ENCODE data around the gene IQCK.

Gene IQCK

GRCh38 chr16:19841184-19841583 is 123.1 kb downstream of the IQCK start:
- DNase-seq, result no peak

- DNase-seq, result no peak
Measured at GRCh38 chr16:19842426-19843157, 124.5 kb downstream of the IQCK start.

DNA sequence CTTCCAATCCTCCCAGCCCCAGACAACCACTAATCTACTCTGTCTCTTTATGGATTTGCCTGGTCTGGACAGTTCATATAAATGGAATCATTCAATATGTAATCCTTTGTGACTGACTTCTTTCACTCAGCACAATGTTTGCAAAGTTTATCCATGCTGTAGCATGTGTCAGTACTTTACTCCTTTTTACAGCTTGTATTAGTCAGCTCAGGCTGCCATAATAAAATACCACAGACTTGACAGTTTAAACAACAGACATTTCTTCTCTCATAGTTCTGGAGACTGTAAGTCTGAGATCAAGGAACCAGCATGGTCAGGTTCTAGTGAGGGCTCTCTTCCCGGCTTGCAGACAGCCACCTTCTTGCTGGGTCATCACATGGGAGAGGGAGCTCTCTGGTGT is 125.3 kb downstream of the IQCK start:
- DNase-seq, result peak; percentile 10

DNA sequence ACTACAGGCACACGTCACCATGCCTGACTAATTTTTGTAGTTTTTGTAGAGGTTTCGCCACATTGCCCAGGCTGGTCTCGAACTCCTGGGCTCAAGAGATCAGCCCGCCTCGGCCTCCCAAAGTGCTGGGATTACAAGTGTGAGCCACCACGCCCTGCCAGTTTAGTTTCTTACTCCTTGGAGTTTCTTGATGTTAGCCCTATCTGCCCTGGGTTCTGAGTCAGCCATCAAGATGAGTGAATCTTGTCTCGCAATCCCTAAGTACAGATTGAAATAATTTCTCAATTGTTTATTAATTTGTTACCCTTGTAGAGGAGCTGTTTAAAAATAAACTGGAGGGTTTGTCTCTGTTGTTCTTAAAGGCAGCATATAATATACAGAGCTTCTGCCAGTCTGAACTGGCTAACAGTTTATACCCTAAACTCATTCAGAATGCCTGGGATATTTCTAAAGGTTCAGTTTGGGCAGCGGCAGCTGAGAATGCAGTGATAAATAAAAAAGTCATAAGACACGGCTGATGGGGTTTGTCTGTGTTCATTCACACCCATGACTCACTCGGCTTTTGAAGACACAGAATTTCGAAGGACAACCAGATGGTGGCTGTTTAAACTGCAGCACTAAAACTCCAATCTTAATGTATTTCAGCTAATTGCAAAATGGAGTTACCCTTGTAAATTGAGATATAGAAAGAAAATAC is 127.0 kb downstream of the IQCK start:
- DNase-seq, result peak; percentile 90

GRCh38 chr16:19846436-19846835 is 128.4 kb downstream of the IQCK start:
- no peak for DNase-seq

DNA sequence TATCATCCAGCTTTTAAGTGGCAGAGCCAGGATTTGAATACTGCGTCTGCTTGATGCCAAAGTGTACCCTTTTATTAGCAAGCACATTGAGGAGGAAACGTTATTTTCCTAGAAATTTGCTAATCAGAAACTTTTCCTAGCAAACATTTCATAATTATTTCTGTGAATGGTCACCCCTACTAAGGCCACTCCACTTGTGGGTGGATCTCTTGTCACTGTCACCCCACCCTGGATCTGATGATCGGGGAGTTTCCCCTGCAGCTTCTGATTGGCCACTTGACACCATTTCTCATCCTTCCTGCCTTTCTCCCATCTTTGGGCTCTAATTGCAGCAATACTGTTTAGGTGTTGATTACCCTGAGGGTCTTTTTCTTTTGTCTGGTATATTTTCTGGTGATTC is 130.7 kb downstream of the IQCK start:
- no peak for DNase-seq

- no peak for DNase-seq
Measured at GRCh38 chr16:19850131-19850817, 132.2 kb downstream of the IQCK start.

GRCh38 chr16:19851476-19851875 is 133.4 kb downstream of the IQCK start:
- no peak for DNase-seq

DNA sequence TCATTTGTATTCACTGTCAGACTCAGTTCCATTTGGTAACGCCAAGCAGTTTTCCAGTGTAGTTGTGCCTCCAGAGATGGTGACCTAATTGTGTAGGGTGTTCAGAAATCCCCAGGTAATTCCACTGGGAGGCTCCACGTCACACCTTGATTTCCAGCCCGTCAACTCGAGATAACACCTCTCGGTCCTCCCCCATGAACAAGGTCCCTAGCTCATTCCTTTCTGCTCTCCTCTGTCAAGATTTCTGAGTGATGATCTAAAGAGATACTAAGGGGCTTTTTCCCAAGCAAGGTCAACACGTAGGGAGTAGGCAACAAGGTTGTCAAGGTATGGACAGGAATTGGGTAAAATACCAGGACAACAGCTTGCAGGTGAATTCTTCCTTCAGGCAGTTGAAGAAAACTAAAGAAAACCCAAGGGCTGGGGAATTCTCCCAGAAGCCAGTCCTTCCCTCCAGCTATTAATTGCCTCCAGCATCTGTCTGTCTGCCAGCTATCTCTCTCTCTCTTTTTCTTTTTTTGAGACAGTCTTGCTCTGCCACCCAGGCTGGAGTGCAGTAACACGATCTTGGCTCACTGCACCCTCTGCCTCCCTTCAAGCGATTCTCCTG is 135.2 kb downstream of the IQCK start:
- DNase-seq, result no peak

DNA sequence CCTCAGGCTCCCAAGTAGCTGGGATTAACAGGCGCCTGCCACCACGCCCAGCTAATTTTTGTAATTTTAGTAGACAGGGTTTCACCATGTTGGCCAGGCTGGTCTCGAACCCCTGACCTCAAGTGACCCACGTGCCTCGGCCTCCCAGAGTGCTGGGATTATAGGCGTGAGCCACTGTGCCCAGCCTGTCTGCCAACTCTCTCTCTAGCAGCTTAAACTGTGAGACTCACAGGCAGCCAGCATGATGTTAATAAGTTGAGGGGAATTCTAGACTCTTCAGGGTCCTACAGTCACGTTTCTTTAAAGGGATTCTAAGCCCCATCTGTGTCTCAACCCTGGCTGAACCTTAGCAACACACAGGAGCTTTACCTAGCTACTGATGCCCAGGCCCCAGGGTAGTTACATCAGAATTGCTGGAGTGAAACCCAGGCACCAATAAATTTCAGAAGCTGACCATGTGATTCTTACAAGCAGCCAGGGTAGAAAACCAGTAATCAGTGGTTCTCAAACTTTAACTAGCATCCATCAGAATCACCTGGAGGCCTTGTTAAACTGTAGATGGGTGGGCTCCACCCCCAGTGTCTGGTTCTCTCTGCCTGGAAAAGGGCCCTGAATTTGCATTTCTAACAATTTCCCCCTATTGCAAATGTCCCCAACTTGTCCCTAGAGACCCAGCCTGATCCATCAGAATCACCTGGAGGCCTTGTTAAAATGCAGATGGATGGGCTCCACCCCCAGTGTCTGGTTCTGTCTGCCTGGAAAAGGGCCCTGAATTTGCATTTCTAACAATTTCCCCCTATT is 135.9 kb downstream of the IQCK start:
- no peak for DNase-seq

GRCh38 chr16:19854543-19854876 is 136.4 kb downstream of the IQCK start:
- DNase-seq, result no peak

GRCh38 chr16:19856120-19856519 is 138.0 kb downstream of the IQCK start:
- DNase-seq, result no peak

- DNase-seq, result no peak
Measured at GRCh38 chr16:19857593-19858339, 139.7 kb downstream of the IQCK start.

- no peak for DNase-seq
Measured at GRCh38 chr16:19858340-19859018, 140.4 kb downstream of the IQCK start.

- DNase-seq, result no peak
Measured at GRCh38 chr16:19859166-19859565, 141.1 kb downstream of the IQCK start.

- DNase-seq, result no peak
Measured at GRCh38 chr16:19859603-19860002, 141.5 kb downstream of the IQCK start.

DNA sequence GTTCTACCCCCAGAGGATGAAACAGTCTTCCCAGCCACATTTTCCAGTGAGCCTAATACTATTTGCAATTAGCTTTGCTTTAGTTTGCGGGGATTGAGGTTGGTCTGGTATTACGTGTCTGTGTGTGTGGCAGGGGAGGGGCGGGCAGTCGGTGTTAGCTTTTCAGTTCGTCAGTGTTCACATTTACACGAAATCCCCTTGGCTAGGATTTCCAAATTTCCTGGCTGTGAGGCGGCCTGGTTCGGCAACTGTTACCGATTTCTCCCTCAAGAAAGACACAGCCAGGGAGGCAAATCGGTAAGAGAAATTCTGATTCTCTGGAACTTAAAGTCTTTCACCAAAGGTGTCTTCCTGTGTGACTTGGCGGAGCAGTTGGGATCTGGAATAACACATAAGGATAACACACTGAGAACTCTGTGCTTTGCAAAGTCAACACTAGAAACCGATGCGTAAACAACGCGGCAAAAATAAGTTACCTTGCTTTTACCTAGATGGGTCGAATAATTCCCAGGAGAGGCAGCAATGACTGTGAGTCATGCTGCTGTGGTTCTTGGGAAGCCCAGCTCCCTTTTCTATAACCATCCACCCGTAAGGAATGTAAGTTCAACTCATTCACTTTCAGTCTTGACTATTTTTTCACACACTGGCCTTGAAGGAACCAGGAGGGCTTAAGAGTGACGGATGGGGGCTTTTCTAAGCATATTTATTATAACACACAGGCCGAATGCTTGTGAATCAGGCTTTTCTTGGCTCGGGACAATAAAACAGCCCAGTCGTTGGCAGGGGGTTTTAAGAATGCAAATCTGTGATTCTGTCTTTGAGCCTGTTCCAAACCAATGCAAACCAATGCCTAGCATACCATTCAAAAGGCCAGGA is 142.3 kb downstream of the IQCK start:
- peak; percentile 97 for DNase-seq

DNA sequence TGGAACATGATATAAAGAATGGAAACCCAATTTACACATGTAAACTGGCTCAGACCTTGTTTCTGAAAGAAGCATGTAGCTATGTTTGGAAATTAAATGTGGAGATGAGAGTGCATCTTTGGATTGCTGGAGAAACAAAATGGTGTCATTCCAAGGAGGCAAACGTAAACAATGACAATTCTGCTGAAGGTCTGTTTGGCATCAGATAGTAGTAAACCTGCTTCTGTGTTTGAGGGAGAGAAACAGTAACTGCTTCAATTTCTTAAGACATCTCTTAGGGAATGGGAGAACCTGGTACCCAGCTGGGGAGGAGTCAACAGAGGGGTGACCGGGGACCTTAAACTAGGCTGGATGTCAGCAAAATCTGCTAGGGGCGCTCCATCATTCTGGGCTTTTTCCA is 143.1 kb downstream of the IQCK start:
- no peak for DNase-seq

GRCh38 chr16:19861811-19862327 is 143.8 kb downstream of the IQCK start:
- no peak for DNase-seq

DNA sequence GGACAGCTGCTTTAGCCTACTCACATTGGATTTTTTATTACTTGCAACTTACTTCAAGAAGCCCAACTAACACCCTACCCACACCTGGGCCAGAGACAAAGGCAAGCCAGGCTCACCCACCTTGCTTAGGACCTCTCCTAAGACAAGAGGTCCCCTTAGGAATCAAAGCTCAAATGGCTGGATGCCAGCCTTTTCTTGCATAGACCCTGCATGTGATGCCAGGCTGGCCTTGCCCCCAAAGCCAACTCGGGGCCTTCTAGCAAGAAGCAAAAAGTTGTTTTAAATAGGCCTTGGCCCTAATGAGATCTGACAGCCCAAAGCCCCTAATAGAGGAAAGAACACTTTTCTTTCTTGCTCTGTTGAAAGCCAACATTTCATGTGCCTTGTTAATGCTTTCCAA is 145.9 kb downstream of the IQCK start:
- DNase-seq, result no peak
